HG02840 (cell line): ENCODE measurements around the gene TSPAN18.

Experiments used
- ATAC-seq: cut with Tn5 transposase; IDR thresholded peaks from one replicate; pipeline ENCODE4 v1.9.1; 2021; ENCODE audit warnings: mild to moderate bottlenecking, moderate library complexity, moderate number of reproducible peaks; ENCODE audit not compliant: unreplicated experiment, low FRiP score

TSPAN18 gene

DNA sequence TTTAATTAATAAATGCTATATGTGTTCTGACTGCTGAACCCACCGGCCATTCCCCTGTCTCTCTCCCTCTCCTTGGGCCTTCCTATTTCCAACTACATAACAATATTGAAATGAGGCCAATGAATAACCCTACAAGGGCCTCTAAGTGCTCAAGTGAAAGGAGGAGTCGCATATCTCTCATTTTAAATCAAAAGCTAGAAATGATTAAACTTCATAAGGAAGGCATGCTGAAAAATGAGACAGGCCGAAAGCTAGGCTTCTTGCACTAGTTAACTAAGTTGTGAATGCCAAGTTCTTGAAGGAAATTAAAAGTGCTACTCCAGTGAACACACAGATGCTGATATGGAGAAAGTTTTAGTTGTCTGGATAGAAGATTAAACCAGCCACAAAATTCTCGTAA is 109.2 kb downstream of the TSPAN18 start:
- no peak for ATAC-seq

DNA sequence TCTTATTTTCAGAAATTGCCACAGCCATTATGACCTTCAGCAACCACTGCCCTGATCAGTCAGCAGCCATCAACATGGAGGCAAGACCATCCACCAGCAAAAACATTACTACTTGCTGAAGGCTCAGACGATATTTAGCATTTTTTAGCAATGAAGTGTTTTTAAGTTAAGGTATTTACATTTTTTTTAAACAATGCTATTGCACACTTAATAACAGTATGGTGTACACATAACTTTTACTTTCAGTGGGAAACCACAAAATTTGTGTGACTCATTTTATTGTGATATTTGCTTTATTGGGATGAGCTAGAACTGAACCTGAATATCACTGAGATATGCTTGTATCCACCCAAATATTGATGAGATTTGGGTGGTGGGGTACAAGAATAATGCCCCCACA is 110.9 kb downstream of the TSPAN18 start:
- no peak for ATAC-seq

DNA sequence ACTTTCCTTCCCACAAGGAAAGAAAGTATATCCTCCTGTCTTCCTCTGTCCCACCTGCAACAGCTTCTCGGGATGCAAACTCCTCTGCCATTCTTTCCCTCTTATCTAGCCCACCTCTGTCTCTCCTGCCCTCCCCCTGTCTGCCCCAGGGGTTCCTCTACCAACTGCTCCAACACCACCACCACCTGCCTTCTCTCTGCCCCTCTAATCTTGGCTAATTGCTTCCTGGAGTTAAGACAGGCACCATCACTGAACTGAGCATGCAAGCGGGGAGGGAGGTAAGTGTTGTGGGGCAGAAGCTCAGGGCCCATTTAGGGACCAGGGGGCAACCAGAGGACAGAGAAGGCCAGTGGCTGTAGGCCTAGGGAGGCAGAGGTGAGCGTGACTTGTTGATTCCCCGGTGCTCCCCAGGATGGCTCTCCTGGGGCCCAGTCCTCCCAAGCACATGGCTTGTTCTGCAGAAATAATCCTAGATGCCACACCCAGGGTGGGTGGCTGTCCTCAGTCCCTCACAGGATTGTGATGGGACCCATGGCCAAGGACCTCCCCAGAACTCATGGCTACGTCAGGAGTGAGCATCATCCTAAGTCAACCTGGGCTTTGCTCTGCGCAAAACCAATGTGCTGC is 112.8 kb downstream of the TSPAN18 start:
- no peak for ATAC-seq

DNA sequence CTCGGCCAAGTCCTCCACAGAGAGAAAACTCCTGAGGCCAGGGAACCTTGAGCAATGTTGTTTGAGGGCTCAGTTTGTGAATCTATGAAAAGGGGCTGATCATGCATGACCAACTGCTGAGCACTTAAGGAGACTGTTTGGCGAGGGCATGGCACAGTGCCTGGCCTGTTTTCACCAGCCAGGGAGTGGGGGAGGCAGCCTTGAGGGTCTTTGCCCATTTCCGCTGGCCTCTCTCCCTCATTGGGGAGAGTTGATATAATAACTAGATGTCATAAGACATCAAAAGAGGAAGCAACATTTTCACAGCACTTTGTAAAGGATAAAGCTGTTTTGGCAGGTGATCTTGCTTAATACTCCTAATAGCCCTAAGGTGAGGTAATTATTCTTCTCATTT is 113.3 kb downstream of the TSPAN18 start:
- ATAC-seq = no peak

DNA sequence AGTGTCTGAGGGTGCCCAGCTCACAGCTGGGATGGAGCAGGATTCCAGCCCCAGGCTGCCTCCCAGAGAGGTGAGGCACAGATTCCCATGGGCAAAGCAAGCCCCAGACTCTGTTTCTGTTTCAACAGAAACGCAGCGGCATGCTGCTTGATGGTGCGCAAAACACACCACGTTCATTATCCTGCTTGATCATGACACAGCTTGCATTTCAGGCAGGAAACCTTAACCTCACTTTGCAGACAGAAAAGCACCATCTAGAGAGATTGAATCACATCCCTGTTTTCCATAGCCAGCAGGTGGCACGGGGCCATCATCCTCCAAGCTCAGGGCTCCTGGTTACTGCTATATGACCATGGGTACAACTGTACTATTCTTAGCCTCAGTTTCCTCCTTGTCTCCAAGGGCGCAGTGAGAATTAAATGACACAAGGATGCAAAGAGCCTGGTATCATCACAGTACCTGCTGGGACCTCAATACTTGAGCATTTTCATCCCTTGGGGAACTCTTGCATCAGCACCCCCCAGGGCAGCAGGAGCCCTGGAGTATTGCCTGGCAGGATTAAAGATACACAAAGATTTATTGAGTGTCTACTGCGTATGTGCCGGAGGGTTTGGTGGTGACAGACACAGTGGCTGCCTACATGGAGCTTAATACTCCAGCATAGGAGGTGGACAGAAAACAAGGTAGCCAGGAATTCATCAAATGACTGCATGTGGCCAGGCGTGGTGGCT is 113.9 kb downstream of the TSPAN18 start:
- no peak for ATAC-seq

DNA sequence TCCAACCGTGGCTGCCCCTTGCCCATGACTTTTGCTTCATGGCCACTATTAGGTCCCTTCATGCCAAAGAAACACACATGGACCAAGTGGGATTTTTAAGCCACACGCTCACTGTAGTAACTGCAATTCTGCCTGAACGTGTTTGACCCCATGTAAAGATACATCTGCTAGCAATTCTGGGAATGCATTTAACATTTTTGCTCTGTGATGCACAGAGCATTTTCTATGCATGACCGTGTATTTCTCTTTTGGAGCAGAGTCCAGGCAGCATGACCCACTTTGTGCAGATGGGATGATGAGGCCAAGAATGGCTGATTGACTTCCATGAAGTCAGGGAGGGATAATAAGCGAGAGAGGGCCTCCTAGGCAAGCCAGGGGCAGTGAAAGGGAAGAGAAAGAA is 115.5 kb downstream of the TSPAN18 start:
- no peak for ATAC-seq

DNA sequence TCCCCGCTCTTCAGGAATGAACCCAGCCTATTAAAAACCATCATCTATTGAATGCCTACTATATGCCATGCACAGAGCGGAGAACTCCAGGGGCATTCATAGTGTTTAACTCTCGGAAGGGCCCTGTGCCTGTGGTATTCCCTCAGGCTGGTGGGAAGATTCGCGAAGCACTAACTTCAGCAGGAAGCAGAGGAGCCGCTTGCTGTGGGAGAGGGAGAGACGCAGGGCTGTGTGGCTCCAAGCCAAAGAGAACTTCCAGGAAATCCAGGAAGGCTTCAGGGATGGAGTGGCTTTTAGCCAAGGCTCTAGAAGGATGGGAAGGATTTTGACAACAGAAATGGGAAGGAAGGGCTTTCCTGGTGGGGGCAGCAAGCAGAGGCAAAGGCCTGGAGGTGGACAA is 120.1 kb downstream of the TSPAN18 start:
- ATAC-seq = no peak

DNA sequence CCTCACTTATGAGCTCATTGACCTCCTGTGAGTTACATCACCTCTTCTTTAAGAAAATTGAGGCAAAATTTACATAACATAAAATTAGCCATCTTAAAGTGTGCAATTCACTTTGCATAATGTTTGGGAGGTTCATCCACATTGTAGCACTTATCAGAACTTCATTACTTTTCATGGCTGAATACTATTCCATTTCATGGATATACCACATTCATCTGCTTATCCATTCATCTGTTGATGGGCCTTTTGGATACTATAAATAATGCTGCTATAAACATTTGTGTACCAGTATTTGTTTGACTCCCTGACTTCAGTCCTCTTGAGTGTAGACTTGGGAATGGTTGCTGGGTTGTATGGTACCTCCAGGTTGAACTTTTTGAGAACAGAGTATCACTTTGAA is 120.6 kb downstream of the TSPAN18 start:
- ATAC-seq = no peak

DNA sequence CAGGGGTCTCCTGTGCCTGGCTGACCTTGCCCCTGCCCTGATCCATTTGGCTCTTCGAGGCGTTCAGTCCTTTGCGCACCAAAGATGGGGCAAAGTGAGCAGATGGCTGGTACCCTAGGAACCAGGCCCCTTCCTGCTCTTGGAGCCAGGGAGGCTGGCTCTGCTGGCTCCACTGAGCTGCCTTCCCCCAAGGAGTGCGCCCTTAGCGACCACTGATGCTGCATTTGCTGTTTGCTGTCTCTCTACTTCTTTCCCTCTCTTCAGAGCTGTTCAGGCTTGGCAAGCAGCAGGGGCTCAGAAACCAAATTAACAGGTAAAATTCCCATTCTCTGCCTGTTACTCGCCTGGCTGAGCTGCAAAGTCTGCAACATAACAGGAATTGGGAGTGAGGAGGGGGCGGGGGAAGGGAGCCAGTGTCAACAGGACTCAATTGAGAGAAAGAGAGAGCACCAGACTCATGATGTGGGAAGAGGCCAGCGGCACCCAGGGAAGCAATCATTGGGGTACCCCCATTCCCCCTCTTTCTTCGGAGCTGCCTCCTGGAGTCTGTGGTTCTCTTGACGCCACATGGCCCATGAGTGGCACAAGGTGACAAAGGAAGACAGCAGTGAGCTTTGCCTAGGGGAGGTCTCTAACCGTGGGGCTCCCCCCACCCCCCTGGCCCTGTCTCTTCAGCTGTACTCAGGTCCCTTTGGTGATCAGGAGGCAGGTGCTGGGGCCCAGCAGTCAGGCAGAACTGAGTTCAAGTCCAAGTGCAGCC is 121.6 kb downstream of the TSPAN18 start:
- ATAC-seq = no peak

DNA sequence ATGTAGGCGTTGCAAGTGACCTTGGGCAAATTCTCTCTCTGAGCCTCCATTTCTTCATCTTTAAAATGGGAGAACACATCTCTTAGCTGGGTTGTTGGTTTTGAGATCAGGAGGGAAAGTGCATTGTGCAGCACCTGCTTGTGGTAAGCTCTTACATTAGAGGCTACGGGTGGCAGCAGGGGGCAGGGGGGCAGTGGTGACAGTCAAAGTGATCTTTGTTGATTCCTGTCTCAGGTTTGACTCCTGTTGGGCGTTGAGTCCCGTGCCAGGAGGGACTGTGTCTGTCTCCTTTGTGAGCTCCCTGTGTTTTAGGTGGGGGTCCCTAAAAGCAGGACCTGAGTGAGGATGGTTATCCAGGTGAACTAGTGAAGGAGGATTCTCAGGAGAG is 122.2 kb downstream of the TSPAN18 start:
- ATAC-seq = no peak

DNA sequence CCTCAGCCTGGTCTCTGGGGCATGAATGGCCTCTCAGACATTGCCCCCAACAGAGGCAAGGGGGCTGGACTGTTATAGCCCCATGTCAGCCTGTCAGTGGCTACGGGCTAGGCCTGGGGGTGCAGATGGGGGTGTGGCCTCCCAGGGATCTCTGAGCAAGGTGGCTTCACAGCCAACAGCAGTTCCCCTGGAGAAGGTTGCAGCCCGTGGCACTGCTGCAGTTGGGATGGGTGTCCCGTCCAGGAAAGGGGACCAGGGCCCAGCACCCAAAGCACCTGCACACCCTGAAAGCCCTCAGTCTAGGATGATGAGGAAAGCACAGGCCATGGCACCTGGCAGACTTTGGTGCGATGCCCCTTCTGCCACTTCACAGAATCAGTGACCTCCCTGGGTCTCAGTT is 122.7 kb downstream of the TSPAN18 start:
- ATAC-seq = no peak

DNA sequence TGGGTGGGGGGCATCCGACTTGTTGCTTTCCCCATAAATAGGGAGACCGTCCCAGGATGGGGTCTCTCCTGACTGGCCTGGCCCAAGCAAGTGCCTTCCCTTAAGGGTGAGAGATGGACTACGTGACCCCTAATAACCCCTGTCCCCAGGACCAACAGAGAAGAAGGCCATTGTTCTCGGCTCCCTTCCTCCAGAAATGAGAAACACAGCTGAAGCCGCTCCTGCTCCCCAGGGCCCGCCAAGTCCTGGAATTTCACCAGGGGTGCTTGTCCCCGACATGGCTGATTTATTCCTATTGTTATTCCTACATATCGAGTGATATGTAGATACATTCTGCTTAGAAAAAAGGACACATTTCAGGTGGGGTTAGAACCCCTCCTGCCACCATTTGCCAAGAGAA is 123.2 kb downstream of the TSPAN18 start:
- no peak for ATAC-seq

DNA sequence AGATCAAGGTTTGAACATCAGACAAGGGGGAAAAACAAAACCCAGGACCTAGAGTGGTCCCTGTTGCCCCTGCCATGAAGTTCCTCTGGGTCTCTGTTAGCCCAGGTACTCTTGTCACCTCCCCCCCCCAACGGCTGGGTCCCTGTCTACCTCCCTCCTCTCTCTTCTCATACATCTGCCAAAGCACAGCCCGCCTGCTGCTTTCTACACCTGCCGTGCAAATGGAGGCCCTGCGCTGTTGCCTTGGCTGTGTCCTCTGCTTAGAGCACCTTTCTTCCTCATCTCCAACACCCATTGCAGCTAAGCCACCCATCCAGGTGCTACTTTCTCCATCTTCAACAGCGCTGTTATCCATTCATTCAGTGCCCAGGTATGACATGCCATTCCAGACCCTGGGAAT is 124.7 kb downstream of the TSPAN18 start:
- ATAC-seq = no peak

DNA sequence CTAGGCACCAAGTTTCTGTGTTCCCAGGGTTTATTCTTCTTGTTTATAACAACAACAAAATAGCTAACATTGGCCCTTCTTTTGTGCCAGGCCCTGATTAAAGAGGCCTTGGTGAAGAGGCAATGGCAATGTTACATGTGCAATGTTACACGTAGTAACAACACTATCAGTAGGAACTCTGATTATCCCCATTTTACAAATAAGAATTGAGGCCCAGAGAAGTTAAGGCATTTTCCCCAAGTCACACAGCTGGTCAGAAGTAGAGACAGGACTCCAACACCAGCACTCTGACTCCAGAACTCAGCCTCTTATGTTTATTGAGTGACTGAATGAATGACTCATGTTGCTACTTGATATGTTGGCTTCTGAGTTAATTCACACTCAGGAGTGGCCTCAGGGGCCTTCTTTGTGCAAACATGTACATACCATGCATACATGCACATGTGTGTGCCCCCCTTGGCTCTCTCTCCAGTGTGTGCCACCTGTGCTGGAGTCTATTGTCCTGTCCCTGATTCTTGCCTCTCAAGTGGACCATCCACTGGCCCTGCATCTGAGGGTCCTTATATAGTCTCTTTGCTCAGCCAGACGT is 125.5 kb downstream of the TSPAN18 start:
- ATAC-seq = no peak

DNA sequence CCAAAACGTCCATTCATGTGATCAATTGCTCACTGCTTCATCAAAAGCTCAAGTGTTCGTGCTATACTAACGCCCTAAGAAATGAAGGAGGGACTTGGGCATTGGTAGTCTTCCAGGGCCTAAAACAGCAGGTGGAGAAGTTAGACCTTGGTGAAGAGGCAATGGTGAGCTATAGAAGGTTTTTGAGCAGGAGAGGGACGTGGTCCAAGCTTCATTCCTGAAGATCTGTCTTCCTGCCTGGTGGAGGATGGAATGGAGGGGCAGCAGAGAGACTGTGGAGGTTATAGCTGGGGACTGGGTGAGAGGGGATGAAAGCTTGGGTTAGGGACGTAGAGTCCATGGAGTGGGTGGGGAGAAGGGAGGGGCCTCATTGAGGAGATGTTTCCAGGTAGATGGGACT is 126.2 kb downstream of the TSPAN18 start:
- no peak for ATAC-seq

DNA sequence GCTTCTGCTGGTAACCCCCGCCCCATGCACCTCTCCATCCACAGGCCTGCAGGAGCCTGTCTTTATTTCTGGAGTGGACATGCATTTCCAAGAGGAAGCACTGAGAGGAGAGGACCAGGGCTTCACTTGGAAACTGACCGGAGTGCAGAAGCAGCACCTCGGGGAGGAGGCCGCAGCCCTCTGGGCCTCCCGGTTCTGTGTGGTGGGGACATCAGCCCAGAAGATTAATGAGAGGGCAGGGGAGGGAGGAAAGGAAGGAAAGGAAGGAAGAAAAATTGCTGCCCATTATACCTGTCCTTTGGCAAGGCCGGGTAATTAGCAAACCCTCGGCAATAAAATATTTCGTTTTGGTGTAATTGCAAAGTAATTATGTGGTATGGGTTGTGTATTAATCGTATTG is 126.9 kb downstream of the TSPAN18 start:
- no peak for ATAC-seq

DNA sequence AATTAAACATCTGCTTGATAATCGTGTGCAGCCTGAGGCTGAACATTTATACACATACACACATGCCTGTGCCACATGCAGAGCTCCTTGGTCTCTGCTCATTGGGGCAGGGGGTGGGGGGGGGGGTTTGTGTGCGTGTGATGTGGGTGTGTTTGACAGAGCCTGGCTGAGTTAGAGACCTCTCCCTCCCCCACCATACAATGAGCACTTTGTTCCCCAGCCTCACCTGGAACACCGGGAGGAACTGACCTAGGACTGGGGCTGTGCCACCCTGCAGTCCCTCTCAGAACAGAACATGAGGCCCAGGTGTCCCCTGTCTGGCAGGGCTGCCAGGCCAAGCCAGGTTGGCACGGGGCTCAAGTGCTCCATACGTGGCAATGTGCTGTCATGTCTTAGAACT is 127.3 kb downstream of the TSPAN18 start:
- ATAC-seq = no peak

DNA sequence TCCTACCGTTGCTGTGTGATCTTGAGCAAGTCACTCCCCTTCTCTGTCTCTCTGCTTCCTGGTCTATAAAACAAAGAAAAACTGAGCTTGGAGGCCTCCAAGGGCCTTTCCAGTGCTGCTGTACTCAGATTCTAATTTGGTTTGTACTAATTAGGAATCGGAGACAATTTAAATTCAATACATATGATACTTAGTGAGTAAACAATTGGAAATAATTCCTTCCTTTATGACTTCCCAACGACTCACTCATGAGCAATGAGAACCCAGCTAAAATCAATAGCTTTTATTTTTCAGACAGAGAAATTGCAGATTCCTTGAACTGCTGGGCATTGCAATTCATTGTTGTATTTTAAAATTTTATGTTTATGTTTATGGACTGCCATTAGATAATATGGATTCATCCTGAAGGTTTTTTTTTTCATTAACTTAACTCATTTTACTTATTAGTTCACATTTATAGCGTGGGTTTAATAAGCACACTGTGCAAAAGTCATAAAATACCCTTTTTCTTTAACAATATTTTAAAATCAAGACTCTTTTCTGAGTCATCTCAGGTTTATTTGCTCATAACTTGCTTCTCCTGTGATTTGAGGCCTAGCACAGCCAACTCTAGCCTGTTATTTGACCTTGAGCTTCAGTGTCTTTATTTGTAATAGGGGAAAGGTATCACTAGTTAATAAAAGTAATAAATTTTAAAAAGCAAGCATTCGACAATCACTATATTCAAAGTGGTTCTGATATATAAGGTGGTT is 128.2 kb downstream of the TSPAN18 start:
- no peak for ATAC-seq

DNA sequence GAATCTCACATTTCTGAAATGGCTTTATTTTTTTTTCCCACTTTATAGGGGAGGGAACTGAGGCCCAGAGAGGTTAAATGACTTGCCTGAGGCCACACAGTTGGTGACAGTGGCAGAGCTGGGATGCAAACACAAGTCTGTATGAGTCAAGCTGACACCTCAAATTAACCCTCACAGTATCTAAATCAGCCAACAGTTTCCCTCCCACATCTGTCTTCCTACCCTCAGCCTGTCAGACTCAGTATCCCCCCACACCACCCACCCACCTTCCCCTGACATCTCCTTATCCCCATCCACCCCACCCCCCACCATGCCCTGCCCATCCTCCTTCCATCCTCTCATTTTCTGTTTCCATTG is 128.7 kb downstream of the TSPAN18 start:
- no peak for ATAC-seq

DNA sequence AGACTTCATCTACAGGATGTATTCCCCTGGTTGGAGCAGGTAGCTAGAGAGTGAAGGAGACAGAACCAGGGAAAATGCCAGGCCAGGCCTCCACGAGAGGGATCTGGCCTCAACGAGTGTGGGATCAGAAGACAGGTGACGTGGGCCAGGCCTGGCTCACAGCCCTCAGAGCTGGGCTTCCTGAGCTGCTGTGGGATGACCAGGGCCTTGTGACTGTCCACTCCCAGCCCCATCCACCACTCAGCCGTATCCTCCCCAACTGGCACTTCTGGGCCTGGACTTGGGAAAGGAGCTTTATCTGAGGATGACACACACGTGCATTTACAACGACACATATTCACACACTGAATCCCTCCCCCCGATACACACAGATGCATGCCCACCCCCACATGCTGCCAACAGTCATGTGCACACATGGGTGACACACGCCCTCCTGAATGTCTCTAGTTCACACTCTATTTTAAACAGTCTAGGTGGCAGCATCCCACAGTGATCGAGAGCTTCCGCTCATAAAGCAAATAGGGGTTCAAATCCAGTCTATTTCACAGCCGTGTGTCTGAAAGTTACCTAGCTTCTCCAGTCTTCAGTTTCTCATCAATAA is 130.8 kb downstream of the TSPAN18 start:
- ATAC-seq = no peak
